ENCODE results near the gene PXDN.
A peak's percentile ranks its signal among the peaks of the same experiment; 100 is the strongest.

Gene PXDN

GRCh38 chr2:1790473-1790872 lies 46.2 kb upstream of the PXDN start:
- TF ChIP-seq MYC (IDR thresholded peaks at IDR 0.05; ENCODE audit: low read depth, low read length) (no peak), MAX (IDR thresholded peaks at IDR 0.05; ENCODE audit: low read depth, low read length) (no peak), CTCF (IDR thresholded peaks at IDR 0.05; ENCODE audit: low read depth, low read length) (no peak), POLR2A (IDR thresholded peaks at IDR 0.05; ENCODE audit: extremely low read depth, insufficient read length) (no peak)
- no peak overlapping the region for H3K4me3 ChIP-seq (ENCODE audit: low read depth, low read length)
- peak; percentile 22 for DNase-seq (ENCODE audit: low read depth)

GRCh38 chr2:1789610-1790009 lies 45.3 kb upstream of the PXDN start:
- TF ChIP-seq MAX (IDR thresholded peaks at IDR 0.05; ENCODE audit: low read depth, low read length): no peak
- no peak for TF ChIP-seq CTCF (IDR thresholded peaks at IDR 0.05; ENCODE audit: low read depth, low read length)
- TF ChIP-seq POLR2A (IDR thresholded peaks at IDR 0.05; ENCODE audit: extremely low read depth, insufficient read length): no peak
- TF ChIP-seq MYC (IDR thresholded peaks at IDR 0.05; ENCODE audit: low read depth, low read length): no peak
- no peak overlapping the region for H3K4me3 ChIP-seq (ENCODE audit: low read depth, low read length)
- DNase-seq (ENCODE audit: low read depth): no peak

GRCh38 chr2:1788478-1788959 lies 44.2 kb upstream of the PXDN start:
- TF ChIP-seq MAX (IDR thresholded peaks at IDR 0.05; ENCODE audit: low read depth, low read length) (no peak), CTCF (IDR thresholded peaks at IDR 0.05; ENCODE audit: low read depth, low read length) (no peak), MYC (IDR thresholded peaks at IDR 0.05; ENCODE audit: low read depth, low read length) (no peak), POLR2A (IDR thresholded peaks at IDR 0.05; ENCODE audit: extremely low read depth, insufficient read length) (no peak)
- H3K4me3 ChIP-seq (ENCODE audit: low read depth, low read length): no peak overlapping the region
- DNase-seq (ENCODE audit: low read depth): no peak

- peak; percentile 22 for DNase-seq (ENCODE audit: low read depth)
- TF ChIP-seq CTCF (IDR thresholded peaks at IDR 0.05; ENCODE audit: low read depth, low read length): no peak
- TF ChIP-seq MYC (IDR thresholded peaks at IDR 0.05; ENCODE audit: low read depth, low read length): no peak
- no peak for TF ChIP-seq MAX (IDR thresholded peaks at IDR 0.05; ENCODE audit: low read depth, low read length)
- no peak for TF ChIP-seq POLR2A (IDR thresholded peaks at IDR 0.05; ENCODE audit: extremely low read depth, insufficient read length)
- H3K4me3 ChIP-seq (ENCODE audit: low read depth, low read length): no peak overlapping the region
Measured at GRCh38 chr2:1787755-1788477, 43.6 kb upstream of the PXDN start.

- TF ChIP-seq CTCF (IDR thresholded peaks at IDR 0.05; ENCODE audit: low read depth, low read length) (no peak), MAX (IDR thresholded peaks at IDR 0.05; ENCODE audit: low read depth, low read length) (no peak), POLR2A (IDR thresholded peaks at IDR 0.05; ENCODE audit: extremely low read depth, insufficient read length) (no peak), MYC (IDR thresholded peaks at IDR 0.05; ENCODE audit: low read depth, low read length) (no peak)
- DNase-seq (ENCODE audit: low read depth): no peak
- H3K4me3 ChIP-seq (ENCODE audit: low read depth, low read length): no peak overlapping the region
Measured at GRCh38 chr2:1784986-1785617, 40.8 kb upstream of the PXDN start.
